Osteoblast (primary cell): ENCODE measurements around the gene SPC24. TPM values are rescaled to one million over a fixed set of nuclear protein-coding genes. Genes with fewer than 3 reads are reported as not detected.
"Not testable (repeated sequence)": the region's sequence is repeated elsewhere in the genome, so short reads cannot be mapped to it uniquely, and the experiment has no call there.

Source experiments
- DNase-seq: peaks from one replicate; pipeline ENCODE4 v3.0.0; 2011; ENCODE audit warnings: low spot score, mixed read lengths; ENCODE audit not compliant: insufficient read length; ENCODE audit errors: missing footprints
- H2AFZ ChIP-seq: 2 replicates; pipeline ENCODE4 v1.6.0; 2011; ENCODE audit warnings: mild to moderate bottlenecking, low read length
- H3K27ac ChIP-seq: 2 replicates; pipeline ENCODE4 v1.5.1; 2011; ENCODE audit warnings: mild to moderate bottlenecking, low read depth, low read length, moderate library complexity
- H3K27me3 ChIP-seq: 2 replicates; pipeline ENCODE4 v1.6.0; 2012; ENCODE audit warnings: mild to moderate bottlenecking, control low read depth, inconsistent platforms, low read length, moderate library complexity; ENCODE audit not compliant: insufficient read depth
- H3K36me3 ChIP-seq: 2 replicates; pipeline ENCODE4 v1.5.1; 2011; ENCODE audit warnings: mild to moderate bottlenecking, low read length, control low read depth, moderate library complexity; ENCODE audit not compliant: insufficient read depth
- H3K4me1 ChIP-seq: 2 replicates; pipeline ENCODE4 v1.5.1; 2011; ENCODE audit warnings: mild to moderate bottlenecking, low read length, control low read depth, moderate library complexity; ENCODE audit not compliant: insufficient read depth
- H3K4me2 ChIP-seq: 2 replicates; pipeline ENCODE4 v1.6.0; 2011; ENCODE audit warnings: mild to moderate bottlenecking, low read length; ENCODE audit not compliant: insufficient read depth
- H3K4me3 ChIP-seq: fragments of 200-600 bp; sonication (generic); 3 replicates; pipeline ENCODE4 v1.5.1; 2012; ENCODE audit warnings: mild to moderate bottlenecking, low read length, inconsistent platforms; ENCODE audit not compliant: insufficient read depth
- H3K79me2 ChIP-seq: 2 replicates; pipeline ENCODE4 v1.6.0; 2012; ENCODE audit warnings: mild to moderate bottlenecking, low read length, control low read depth, inconsistent platforms; ENCODE audit not compliant: insufficient read depth
- H3K9me3 ChIP-seq: 2 replicates; pipeline ENCODE4 v1.5.1; 2011; ENCODE audit warnings: low read depth, low read length, control low read depth
- H4K20me1 ChIP-seq: 2 replicates; pipeline ENCODE4 v1.6.0; 2012; ENCODE audit warnings: mild to moderate bottlenecking, low read length, control low read depth; ENCODE audit not compliant: insufficient read depth
- total RNA-seq: library from RNA; depleted of rRNA; stranded (reverse); fragments of >200 nt; gene quantifications from 2 replicates; pipeline ENCODE4 v1.2.3, GENCODE V29; 2012
- TF ChIP-seq, protein P1 (sequence below): IDR thresholded peaks from 2 replicates; pipeline ENCODE4 v1.5.1; 2011; ENCODE audit warnings: mild to moderate bottlenecking, low read depth, low read length, moderate library complexity; ENCODE audit errors: extremely low read depth

The SPC24 gene
- total RNA-seq, 1 donor = 5.4 TPM

DNA sequence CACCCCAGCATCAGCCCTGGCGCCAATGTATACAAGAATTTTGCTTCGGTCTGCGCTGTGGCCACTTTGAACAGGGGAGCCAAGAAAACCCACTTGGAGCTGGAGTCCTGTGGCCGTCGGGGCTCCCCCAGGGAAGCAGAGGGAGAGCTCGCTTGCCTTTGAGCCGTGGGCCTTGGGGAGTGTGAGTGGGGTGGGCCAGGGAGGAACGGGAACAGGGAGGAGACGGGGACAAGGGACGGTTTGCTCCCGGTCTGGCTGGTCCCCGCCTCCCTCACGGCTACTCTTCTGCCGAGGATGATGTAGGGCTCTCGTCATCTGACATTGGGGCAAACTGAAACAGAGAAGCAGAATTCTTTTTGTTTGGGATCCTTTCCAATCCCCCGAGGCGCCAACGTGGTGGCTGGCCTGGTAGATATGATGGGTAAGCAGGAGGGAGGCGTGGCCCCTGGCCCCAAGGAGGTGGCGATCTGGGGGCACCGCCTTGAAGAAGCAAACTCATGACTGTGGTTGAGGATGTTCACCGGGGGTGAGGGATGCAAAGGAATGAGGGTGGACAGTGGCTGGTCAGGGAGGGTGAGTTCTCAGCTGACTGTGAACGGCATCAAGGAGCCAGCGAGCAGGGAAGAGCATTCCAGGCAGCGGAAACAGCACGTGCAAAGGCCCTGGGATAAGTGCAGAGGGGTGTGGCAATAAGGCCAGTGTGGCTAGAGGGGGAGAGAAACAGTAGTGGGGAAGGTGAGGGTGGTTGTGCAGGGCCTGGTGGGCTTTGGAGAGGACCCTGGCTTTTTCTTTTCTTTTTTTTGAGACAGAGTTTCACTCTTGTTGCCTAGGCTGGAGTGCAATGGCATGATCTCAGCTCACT, 10.9 kb upstream of the SPC24 start:
- Histone ChIP-seq H3K4me3 (peak overlapping the region; percentile 33), H3K36me3 (peaks cover 47% of the 10 kb centered on the region), H3K4me2 (peak overlapping the region; percentile 42), H3K4me1 (peaks cover 46% of the 10 kb centered on the region), H2AFZ (peak overlapping the region; percentile 1), H4K20me1 (no peaks in the 10 kb centered on the region), H3K79me2 (no peaks in the 10 kb centered on the region), H3K27me3 (no peaks in the 10 kb centered on the region), H3K27ac (peak overlapping the region; percentile 96), H3K9me3 (no peaks in the 10 kb centered on the region)
- TF ChIP-seq, protein P1, sequence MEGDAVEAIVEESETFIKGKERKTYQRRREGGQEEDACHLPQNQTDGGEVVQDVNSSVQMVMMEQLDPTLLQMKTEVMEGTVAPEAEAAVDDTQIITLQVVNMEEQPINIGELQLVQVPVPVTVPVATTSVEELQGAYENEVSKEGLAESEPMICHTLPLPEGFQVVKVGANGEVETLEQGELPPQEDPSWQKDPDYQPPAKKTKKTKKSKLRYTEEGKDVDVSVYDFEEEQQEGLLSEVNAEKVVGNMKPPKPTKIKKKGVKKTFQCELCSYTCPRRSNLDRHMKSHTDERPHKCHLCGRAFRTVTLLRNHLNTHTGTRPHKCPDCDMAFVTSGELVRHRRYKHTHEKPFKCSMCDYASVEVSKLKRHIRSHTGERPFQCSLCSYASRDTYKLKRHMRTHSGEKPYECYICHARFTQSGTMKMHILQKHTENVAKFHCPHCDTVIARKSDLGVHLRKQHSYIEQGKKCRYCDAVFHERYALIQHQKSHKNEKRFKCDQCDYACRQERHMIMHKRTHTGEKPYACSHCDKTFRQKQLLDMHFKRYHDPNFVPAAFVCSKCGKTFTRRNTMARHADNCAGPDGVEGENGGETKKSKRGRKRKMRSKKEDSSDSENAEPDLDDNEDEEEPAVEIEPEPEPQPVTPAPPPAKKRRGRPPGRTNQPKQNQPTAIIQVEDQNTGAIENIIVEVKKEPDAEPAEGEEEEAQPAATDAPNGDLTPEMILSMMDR = no peak
- DNase-seq = peak; percentile 91

DNA sequence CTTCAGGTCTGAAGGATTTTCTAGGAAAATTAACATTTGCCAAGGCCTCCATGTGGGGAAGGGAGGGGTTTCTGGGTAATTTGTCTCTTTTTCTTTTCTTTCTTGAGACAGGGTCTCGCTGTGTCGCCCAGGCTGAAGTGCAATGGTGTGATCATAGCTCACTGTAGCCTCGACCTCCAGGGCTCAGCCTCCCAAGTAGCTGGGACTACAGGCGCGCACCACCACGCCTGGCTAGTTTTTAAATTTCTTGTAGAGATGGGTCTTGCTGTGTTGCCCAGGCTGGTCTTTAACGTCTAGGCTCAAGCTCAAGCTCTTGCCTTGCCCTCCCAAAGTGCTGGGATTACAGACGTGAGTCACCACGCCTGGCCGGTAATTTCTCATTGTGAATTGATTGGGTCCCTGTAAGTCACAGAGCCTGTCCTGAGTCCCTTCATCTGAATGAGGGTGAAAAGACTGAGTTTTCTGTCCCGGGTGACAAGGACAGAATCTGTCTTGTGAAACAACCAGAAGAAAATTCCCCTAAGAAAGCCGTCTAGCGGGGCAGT, 10.0 kb upstream of the SPC24 start:
- H3K4me1 ChIP-seq = peaks cover 46% of the 10 kb centered on the region
- no peak overlapping the region for H2AFZ ChIP-seq

DNA sequence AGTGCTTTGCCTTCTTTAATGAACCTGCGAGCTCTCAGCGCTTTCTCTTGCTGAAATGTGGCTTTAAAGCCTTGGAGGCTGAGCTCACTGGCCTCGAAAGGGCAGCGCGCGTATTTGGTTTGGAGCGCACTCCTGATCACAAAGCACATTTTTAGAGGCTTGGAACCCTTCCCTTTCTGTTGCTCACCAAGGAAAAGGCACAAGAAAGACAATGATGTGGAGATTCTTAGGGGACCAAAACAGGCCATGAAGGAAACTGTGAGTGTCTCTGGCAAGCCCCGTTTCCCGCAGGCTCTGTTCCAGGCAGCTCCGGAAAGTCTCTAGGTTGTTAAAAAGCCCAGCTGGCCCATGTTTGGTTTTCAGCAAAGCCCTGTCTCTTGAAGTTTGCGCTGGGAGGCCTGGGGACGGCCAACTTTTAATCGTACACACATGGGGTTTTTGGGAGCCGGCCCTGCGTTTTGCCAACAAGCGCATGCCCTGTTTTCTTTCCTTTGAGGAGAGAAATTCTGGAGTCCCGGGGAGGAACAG, 9.4 kb upstream of the SPC24 start:
- Histone ChIP-seq H2AFZ (no peak overlapping the region), H3K36me3 (peaks cover 32% of the 10 kb centered on the region), H4K20me1 (no peaks in the 10 kb centered on the region), H3K4me3 (peak overlapping the region; percentile 23), H3K27ac (peak overlapping the region; percentile 96), H3K79me2 (no peaks in the 10 kb centered on the region), H3K4me2 (peak overlapping the region; percentile 52), H3K9me3 (no peaks in the 10 kb centered on the region), H3K4me1 (peaks cover 49% of the 10 kb centered on the region), H3K27me3 (no peaks in the 10 kb centered on the region)
- DNase-seq = peak; percentile 91
- TF ChIP-seq, protein P1 = no peak

More for the DNA sequence above, 10.0 kb upstream of the SPC24 start:
- DNase-seq = no peak
- H3K4me3 ChIP-seq = peak overlapping the region; percentile 23
- peak overlapping the region; percentile 96 for H3K27ac ChIP-seq
- H4K20me1 ChIP-seq = no peaks in the 10 kb centered on the region
- TF ChIP-seq, protein P1 = no peak
- peak overlapping the region; percentile 52 for H3K4me2 ChIP-seq
- H3K9me3 ChIP-seq = no peaks in the 10 kb centered on the region
- H3K27me3 ChIP-seq = no peaks in the 10 kb centered on the region
- peaks cover 38% of the 10 kb centered on the region for H3K36me3 ChIP-seq
- no peaks in the 10 kb centered on the region for H3K79me2 ChIP-seq

DNA sequence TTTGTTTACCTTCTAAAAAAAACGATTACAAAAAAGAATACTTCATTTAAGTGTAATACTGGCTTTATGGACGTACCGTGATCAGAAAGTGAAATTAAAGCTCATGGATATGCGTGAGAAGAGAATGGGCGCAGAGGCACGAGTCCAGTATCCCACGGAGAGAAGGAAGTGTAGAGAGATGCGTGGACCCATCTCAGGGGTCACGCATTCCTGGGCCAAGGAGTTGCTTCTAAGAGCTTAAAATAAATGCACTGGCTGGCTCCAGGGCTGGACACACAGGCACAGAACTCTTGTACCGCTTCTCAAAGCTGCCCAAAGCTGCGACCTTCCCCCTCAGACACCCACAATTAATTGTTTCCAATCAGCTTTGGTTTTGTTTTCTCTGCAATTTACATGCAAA, 8.7 kb upstream of the SPC24 start:
- Histone ChIP-seq H3K9me3 (no peaks in the 10 kb centered on the region), H3K4me2 (peak overlapping the region; percentile 52), H3K27ac (peak overlapping the region; percentile 96), H3K4me3 (peak overlapping the region; percentile 13), H3K4me1 (peaks cover 52% of the 10 kb centered on the region), H4K20me1 (no peaks in the 10 kb centered on the region), H3K36me3 (peaks cover 25% of the 10 kb centered on the region), H3K79me2 (no peaks in the 10 kb centered on the region), H2AFZ (no peak overlapping the region), H3K27me3 (no peaks in the 10 kb centered on the region)
- TF ChIP-seq, protein P1 = no peak
- DNase-seq = peak; percentile 43

DNA sequence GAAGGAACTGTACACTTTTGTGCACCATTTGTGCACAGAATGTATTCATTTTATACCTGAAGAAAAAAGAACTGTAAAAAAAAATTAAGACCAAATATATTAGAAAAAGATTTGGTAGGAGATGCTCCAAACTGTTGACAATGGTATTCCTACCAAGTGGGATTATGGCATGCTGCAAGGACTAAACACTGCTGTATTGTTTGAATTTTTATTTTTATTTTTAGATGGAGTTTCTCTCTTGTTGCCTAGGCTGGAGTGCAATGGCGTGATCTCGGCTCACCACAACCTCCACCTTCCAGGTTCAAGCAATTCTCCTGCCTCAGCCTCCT, 4.8 kb upstream of the SPC24 start:
- not testable (repeated sequence) for H3K4me3 ChIP-seq, H2AFZ ChIP-seq, H3K36me3 ChIP-seq, H3K27ac ChIP-seq, H3K9me3 ChIP-seq, H3K79me2 ChIP-seq, DNase-seq, H3K4me2 ChIP-seq, H4K20me1 ChIP-seq, H3K27me3 ChIP-seq
- peaks cover 28% of the 10 kb centered on the region for H3K4me1 ChIP-seq
